GM21576 (cell line): Measurements from ENCODE around the gene SNX13.

Experiments used
- ATAC-seq: cut with Tn5 transposase; IDR thresholded peaks from one replicate; pipeline ENCODE4 v1.9.1; 2021; ENCODE audit warnings: mild to moderate bottlenecking, moderate library complexity; ENCODE audit not compliant: unreplicated experiment

Gene SNX13

GRCh38 chr7:17786314-17786852, 153.9 kb downstream of the SNX13 start:
- no peak for ATAC-seq

- no peak for ATAC-seq
Measured at GRCh38 chr7:17782216-17782549, 158.1 kb downstream of the SNX13 start.

GRCh38 chr7:17781491-17782215, 158.6 kb downstream of the SNX13 start:
- no peak for ATAC-seq

GRCh38 chr7:17779381-17779780, 160.9 kb downstream of the SNX13 start:
- no peak for ATAC-seq

GRCh38 chr7:17774716-17775288, 165.5 kb downstream of the SNX13 start:
- no peak for ATAC-seq

GRCh38 chr7:17774248-17774647, 166.0 kb downstream of the SNX13 start:
- no peak for ATAC-seq

GRCh38 chr7:17773289-17773626, 167.0 kb downstream of the SNX13 start:
- ATAC-seq = no peak

- ATAC-seq = no peak
Measured at GRCh38 chr7:17772581-17773288, 167.6 kb downstream of the SNX13 start.

GRCh38 chr7:17771901-17772408, 168.3 kb downstream of the SNX13 start:
- ATAC-seq = no peak

GRCh38 chr7:17770710-17771375, 169.5 kb downstream of the SNX13 start:
- ATAC-seq = no peak

GRCh38 chr7:17769918-17770317, 170.4 kb downstream of the SNX13 start:
- ATAC-seq = peak; percentile 80

- no peak for ATAC-seq
Measured at GRCh38 chr7:17758008-17758407, 182.3 kb downstream of the SNX13 start.

GRCh38 chr7:17746020-17746530, 194.2 kb downstream of the SNX13 start:
- no peak for ATAC-seq

GRCh38 chr7:17745610-17746009, 194.7 kb downstream of the SNX13 start:
- ATAC-seq = peak; percentile 66

GRCh38 chr7:17743316-17743715, 197.0 kb downstream of the SNX13 start:
- no peak for ATAC-seq

- no peak for ATAC-seq
Measured at GRCh38 chr7:17741426-17741825, 198.9 kb downstream of the SNX13 start.
